ENCODE measurements around the gene ADAMTSL3. TPM values are rescaled to one million over a fixed set of nuclear protein-coding genes. Genes with fewer than 3 reads are reported as not detected.

The ADAMTSL3 gene
- total RNA-seq, 1 donor from 2014 or later: 0.07 TPM

- Mint-ChIP-seq H3K4me3 (no peak overlapping the region), H3K9me3 (no peaks in the 10 kb centered on the region), H3K27me3 (ENCODE audit: low read depth) (peaks cover 2% of the 10 kb centered on the region), H3K4me1 (no peaks in the 10 kb centered on the region), H3K36me3 (ENCODE audit: low read depth) (no peaks in the 10 kb centered on the region), H3K27ac (ENCODE audit: unreplicated experiment) (no peak overlapping the region)
- DNase-seq (ENCODE audit: low read depth, low spot score): no peak
- no peak for TF ChIP-seq CTCF (conservative IDR thresholded peaks at IDR 0.05)
Observed at GRCh38 chr15:83695246-83695645, 41.3 kb downstream of the ADAMTSL3 start.

GRCh38 chr15:83695901-83696425, 42.0 kb downstream of the ADAMTSL3 start:
- TF ChIP-seq CTCF (conservative IDR thresholded peaks at IDR 0.05): no peak
- Mint-ChIP-seq H3K36me3 (ENCODE audit: low read depth) (no peaks in the 10 kb centered on the region), H3K27ac (ENCODE audit: unreplicated experiment) (no peak overlapping the region), H3K4me1 (no peaks in the 10 kb centered on the region), H3K4me3 (no peak overlapping the region), H3K9me3 (no peaks in the 10 kb centered on the region), H3K27me3 (ENCODE audit: low read depth) (no peaks in the 10 kb centered on the region)
- DNase-seq (ENCODE audit: low read depth, low spot score): no peak

- H3K27me3 Mint-ChIP-seq (ENCODE audit: low read depth): no peaks in the 10 kb centered on the region
- TF ChIP-seq CTCF (conservative IDR thresholded peaks at IDR 0.05): no peak
- no peak overlapping the region for H3K27ac Mint-ChIP-seq (ENCODE audit: unreplicated experiment)
- no peaks in the 10 kb centered on the region for H3K4me1 Mint-ChIP-seq
- no peak for DNase-seq (ENCODE audit: low read depth, low spot score)
- peaks cover 5% of the 10 kb centered on the region for H3K9me3 Mint-ChIP-seq
- no peaks in the 10 kb centered on the region for H3K36me3 Mint-ChIP-seq (ENCODE audit: low read depth)
- no peak overlapping the region for H3K4me3 Mint-ChIP-seq
Observed at GRCh38 chr15:83697716-83698115, 43.8 kb downstream of the ADAMTSL3 start.

GRCh38 chr15:83698294-83698693, 44.4 kb downstream of the ADAMTSL3 start:
- Mint-ChIP-seq H3K4me1 (no peaks in the 10 kb centered on the region), H3K4me3 (no peak overlapping the region), H3K27me3 (ENCODE audit: low read depth) (no peaks in the 10 kb centered on the region), H3K9me3 (peaks cover 5% of the 10 kb centered on the region), H3K27ac (ENCODE audit: unreplicated experiment) (no peak overlapping the region), H3K36me3 (ENCODE audit: low read depth) (no peaks in the 10 kb centered on the region)
- DNase-seq (ENCODE audit: low read depth, low spot score): no peak
- no peak for TF ChIP-seq CTCF (conservative IDR thresholded peaks at IDR 0.05)

GRCh38 chr15:83699028-83699427, 45.1 kb downstream of the ADAMTSL3 start:
- H3K4me3 Mint-ChIP-seq: no peak overlapping the region

More at GRCh38 chr15:83699028-83699427, 45.1 kb downstream of the ADAMTSL3 start:
- Mint-ChIP-seq H3K27ac (ENCODE audit: unreplicated experiment) (no peak overlapping the region), H3K27me3 (ENCODE audit: low read depth) (no peaks in the 10 kb centered on the region), H3K4me1 (no peaks in the 10 kb centered on the region), H3K36me3 (ENCODE audit: low read depth) (no peaks in the 10 kb centered on the region), H3K9me3 (peaks cover 5% of the 10 kb centered on the region)
- TF ChIP-seq CTCF (conservative IDR thresholded peaks at IDR 0.05): no peak
- no peak for DNase-seq (ENCODE audit: low read depth, low spot score)

Data from neural crest cell (in vitro differentiated cells).